SH-SY5Y (cell line): ENCODE measurements around the gene ADAM12.

Experiments
- GATA2 ChIP-seq: IDR thresholded peaks from 2 replicates; pipeline ENCODE4 v1.6.1; 2011; ENCODE audit warnings: mild to moderate bottlenecking, low read depth, low read length
- GATA3 ChIP-seq: IDR thresholded peaks from 2 replicates; pipeline ENCODE4 v1.6.1; 2011; ENCODE audit warnings: low read depth, mild to moderate bottlenecking, low read length, moderate library complexity

DNA sequence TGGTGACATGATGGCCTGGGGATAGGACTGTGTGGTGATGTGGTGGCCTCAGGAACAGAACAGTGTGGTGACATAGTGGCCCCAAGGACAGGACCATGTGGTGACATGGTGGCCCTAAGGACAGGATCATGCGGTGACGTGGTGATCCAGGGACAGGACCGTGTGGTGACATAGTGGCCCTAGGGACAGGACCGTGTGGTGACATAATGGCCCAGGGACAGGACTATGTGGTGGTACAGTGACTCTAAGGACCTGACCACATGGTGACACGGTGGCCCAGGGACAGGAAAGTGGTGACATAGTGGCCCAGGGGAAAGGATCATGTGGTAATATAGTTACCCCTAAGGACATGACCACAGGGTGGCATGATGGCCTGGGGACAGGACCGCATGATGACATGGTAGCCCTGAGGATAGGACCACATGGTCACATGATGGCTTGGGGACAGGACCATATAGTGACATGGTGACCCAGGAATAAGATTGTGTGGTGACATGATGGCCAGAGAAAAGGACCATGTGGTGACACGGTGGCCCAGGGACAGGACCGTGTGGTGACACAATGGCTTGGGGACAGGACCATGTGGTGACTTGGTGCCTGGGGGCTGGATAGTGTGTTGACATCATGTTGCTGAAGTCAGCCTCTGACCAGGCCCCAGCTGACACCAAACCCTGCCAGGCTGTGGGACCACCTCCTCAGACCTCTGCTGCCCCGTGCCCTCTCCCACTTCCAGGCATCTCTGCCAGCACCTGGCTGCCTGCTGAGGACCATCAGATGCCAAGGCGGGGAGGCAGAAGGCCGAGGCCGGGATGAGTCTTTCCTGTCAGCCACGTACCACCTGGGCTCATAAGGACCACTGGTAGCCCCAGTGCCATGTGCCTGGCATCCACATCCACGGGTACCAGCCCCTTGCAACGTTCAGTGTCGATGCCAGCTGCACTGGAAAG is 99.5 kb downstream of the ADAM12 start:
- TF ChIP-seq GATA3 (no peak), GATA2 (no peak)
